Melanocyte of skin (primary cell): ENCODE results near the gene PATZ1. TPM values are rescaled to one million over a fixed set of nuclear protein-coding genes. Genes with fewer than 3 reads are reported as not detected.

Source experiments
- small RNA-seq, 2 donors: library from RNA; depleted of rRNA; stranded (forward); fragments of <200 nt; gene quantifications; one replicate each; pipeline ENCODE3, GENCODE V24; 2012
- total RNA-seq, 2 donors: library from RNA; depleted of rRNA; stranded (reverse); fragments of >200 nt; gene quantifications; 2 replicates each; pipeline ENCODE4 v1.2.3, GENCODE V29; 2012

The PATZ1 gene, protein sequence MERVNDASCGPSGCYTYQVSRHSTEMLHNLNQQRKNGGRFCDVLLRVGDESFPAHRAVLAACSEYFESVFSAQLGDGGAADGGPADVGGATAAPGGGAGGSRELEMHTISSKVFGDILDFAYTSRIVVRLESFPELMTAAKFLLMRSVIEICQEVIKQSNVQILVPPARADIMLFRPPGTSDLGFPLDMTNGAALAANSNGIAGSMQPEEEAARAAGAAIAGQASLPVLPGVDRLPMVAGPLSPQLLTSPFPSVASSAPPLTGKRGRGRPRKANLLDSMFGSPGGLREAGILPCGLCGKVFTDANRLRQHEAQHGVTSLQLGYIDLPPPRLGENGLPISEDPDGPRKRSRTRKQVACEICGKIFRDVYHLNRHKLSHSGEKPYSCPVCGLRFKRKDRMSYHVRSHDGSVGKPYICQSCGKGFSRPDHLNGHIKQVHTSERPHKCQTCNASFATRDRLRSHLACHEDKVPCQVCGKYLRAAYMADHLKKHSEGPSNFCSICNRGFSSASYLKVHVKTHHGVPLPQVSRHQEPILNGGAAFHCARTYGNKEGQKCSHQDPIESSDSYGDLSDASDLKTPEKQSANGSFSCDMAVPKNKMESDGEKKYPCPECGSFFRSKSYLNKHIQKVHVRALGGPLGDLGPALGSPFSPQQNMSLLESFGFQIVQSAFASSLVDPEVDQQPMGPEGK
- 10 to 100 TPM; 21.7 to 24.6 TPM for total RNA-seq

DNA sequence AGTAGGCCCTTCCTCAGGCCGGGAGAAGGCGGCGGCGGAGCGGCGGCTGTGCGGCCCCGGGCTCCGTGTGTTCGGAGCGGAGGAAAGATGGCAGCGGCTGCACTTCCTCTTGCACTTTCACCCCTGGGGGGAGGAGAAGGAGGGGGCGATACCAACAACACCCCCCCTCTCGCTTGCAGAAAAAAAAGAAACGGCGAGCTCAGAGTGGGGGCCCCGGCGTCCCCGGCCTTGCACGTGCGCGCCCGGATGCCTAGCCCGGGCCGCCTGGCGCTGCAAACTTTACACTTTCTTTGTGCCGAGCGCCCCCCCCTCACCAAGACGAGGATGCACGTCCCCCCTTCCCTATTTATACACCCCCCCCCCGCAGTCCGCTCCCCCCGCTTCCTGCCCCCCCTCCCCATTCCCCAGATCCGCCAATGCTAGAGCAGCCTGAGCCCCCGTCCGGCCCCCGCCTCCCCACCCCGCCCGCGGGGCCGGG is at the start of gene PATZ1:
Gene PATZ1, minus strand, starts transcription at position 92 of the 478 bp plus-strand sequence. CDS start 744 bp downstream, outside the sequence.

GRCh38 chr22:31292236-31292989 is 53.7 kb downstream of the PATZ1 start, which contains the start of gene PIK3IP1:
Gene PIK3IP1 (minus strand): TSS chr22:31292488. CDS start chr22:31292344, 144 bp downstream.

Small RNA genes lying within 50 kb of the gene (small RNA-seq; reads per million reads assigned to genes)
- gene RNA5SP496 (0 reads per million in 2 donors), gene RNU6-338P (0 reads per million in 2 donors)

Other genes starting within 250 kb of the PATZ1 start
- gene SELENOM, start 238.8 kb downstream of the PATZ1 start, total RNA-seq, result 1 to 10 TPM; 4.5 to 5.7 TPM
- gene INPP5J, start 223.4 kb downstream of the PATZ1 start, total RNA-seq, result under 1 TPM in 1 of 2 donors, not detected in 1; under 0.01 TPM
- not detected for gene PLA2G3, start 205.8 kb downstream of the PATZ1 start, total RNA-seq
- 10 to 100 TPM; 28.6 to 29.6 TPM for gene RNF185, start 186.2 kb downstream of the PATZ1 start, total RNA-seq
- 10 to 100 TPM; 28.0 to 70.9 TPM for gene LIMK2, start 134.0 kb downstream of the PATZ1 start, total RNA-seq
- 10 to 100 TPM in 1 of 2 donors, 1 to 10 TPM in 1; 3.0 to 25.5 TPM for gene PIK3IP1, start 53.9 kb downstream of the PATZ1 start, total RNA-seq
- gene DRG1, start 53.3 kb upstream of the PATZ1 start, total RNA-seq, result 100 to 1,000 TPM in 1 of 2 donors, 10 to 100 TPM in 1; 72.3 to 106 TPM
- gene EIF4ENIF1, start 143.5 kb upstream of the PATZ1 start, total RNA-seq, result 10 to 100 TPM in 1 of 2 donors, 1 to 10 TPM in 1; 8.3 to 12.0 TPM
- gene SFI1, start 150.2 kb upstream of the PATZ1 start, total RNA-seq, result 10 to 100 TPM; 15.8 to 22.0 TPM